HEK293 (cell line): ENCODE data around the gene PLS1.

ENCODE experiments used
- CTCF ChIA-PET: fragments of 350-600 bp; formaldehyde crosslinking; extraction: SDS; loops from one replicate; lab custom pipeline; 2021; ENCODE audit warnings: antibody characterized with exemption; lab: Yijun Ruan, JAX
- POLR2A ChIA-PET: fragments of 300-600 bp; formaldehyde crosslinking; extraction: SDS; loops from one replicate; lab custom pipeline; 2020; ENCODE audit warnings: antibody characterized with exemption, inconsistent platforms; lab: Yijun Ruan, JAX
- H3K27ac ChIP-seq: fragments of 200-500 bp; sonication (Bioruptor generic); 2 replicates; pipeline ENCODE4 v1.5.1; 2014; ENCODE audit warnings: low read depth, low read length, control low read depth, inconsistent platforms; ENCODE audit errors: extremely low read depth
- H3K36me3 ChIP-seq, 2 experiments: fragments of 200-500 bp in 1 of 2; sonication (Bioruptor generic) in 1 of 2; 1 replicate in 1 of 2; 2 replicates in 1 of 2; pipeline ENCODE4 v1.5.1; 2014 to 2017; ENCODE audit warnings: inconsistent platforms in 2 of 2, low read length in 2 of 2; ENCODE audit not compliant: control insufficient read depth in 2 of 2, insufficient read depth in 1 of 2
- H3K4me1 ChIP-seq: fragments of 200-500 bp; sonication (Bioruptor generic); 2 replicates; pipeline ENCODE4 v1.5.1; 2014; ENCODE audit warnings: mild to moderate bottlenecking, low read length, inconsistent platforms; ENCODE audit not compliant: control insufficient read depth, insufficient read depth
- H3K4me3 ChIP-seq: 2 replicates; pipeline ENCODE4 v1.5.1; 2011; ENCODE audit warnings: low read depth, mild to moderate bottlenecking, control low read depth, low read length, moderate library complexity
- H3K9me3 ChIP-seq: fragments of 200-500 bp; sonication (Bioruptor generic); 2 replicates; pipeline ENCODE4 v1.5.1; 2014; ENCODE audit warnings: low read depth, low read length, inconsistent platforms; ENCODE audit not compliant: control insufficient read depth, insufficient read depth
- GLIS2 ChIP-seq: fragments of 450-650 bp; formaldehyde crosslinking; IDR thresholded peaks from 2 replicates; pipeline ENCODE4 v1.5.1; 2016; ENCODE audit warnings: missing biosample characterization, missing genetic modification characterization
- IKZF3 ChIP-seq: fragments of 450-650 bp; IDR thresholded peaks from 2 replicates; pipeline ENCODE4 v1.5.0; 2018; ENCODE audit warnings: missing biosample characterization, mild to moderate bottlenecking, missing genetic modification characterization, moderate library complexity
- MEIS1 ChIP-seq: sonication (generic); formaldehyde crosslinking; IDR thresholded peaks from 2 replicates; pipeline ENCODE4 v1.8.1; 2022; ENCODE audit warnings: missing genetic modification reagents, mild to moderate bottlenecking, borderline replicate concordance
- RBAK ChIP-seq: fragments of 450-650 bp; formaldehyde crosslinking; IDR thresholded peaks from 2 replicates; pipeline ENCODE4 v1.5.1; 2016; ENCODE audit warnings: missing biosample characterization, missing genetic modification characterization
- SALL2 ChIP-seq: fragments of 450-650 bp; formaldehyde crosslinking; IDR thresholded peaks from 2 replicates; pipeline ENCODE4 v1.5.0; 2017; ENCODE audit warnings: missing biosample characterization, mild to moderate bottlenecking, missing genetic modification characterization, borderline replicate concordance
- SETDB1 ChIP-seq: IDR thresholded peaks from one replicate; pipeline ENCODE4 v1.6.1; 2017; ENCODE audit warnings: mild to moderate bottlenecking, low read length, moderate library complexity, mixed read lengths; ENCODE audit not compliant: insufficient read length
- TRIM28 ChIP-seq: IDR thresholded peaks from 2 replicates; pipeline ENCODE4 v1.6.1; 2011; ENCODE audit warnings: low read length, control low read depth, borderline replicate concordance
- YY1 ChIP-seq: fragments of 450-650 bp; formaldehyde crosslinking; IDR thresholded peaks from 2 replicates; pipeline ENCODE4 v1.5.1; 2018; ENCODE audit warnings: missing biosample characterization, missing genetic modification characterization
- ZBTB8A ChIP-seq: fragments of 450-650 bp; formaldehyde crosslinking; IDR thresholded peaks from 2 replicates; pipeline ENCODE4 v1.5.1; 2016; ENCODE audit warnings: missing biosample characterization, missing genetic modification characterization
- ZNF112 ChIP-seq: fragments of 450-650 bp; formaldehyde crosslinking; IDR thresholded peaks from 2 replicates; pipeline ENCODE4 v1.5.0; 2017; ENCODE audit warnings: missing biosample characterization, missing genetic modification characterization
- ZNF221 ChIP-seq: fragments of 450-650 bp; formaldehyde crosslinking; IDR thresholded peaks from 2 replicates; pipeline ENCODE4 v1.5.1; 2017; ENCODE audit warnings: missing biosample characterization, missing genetic modification characterization, borderline replicate concordance
- ZNF37A ChIP-seq: fragments of 450-650 bp; IDR thresholded peaks from 2 replicates; pipeline ENCODE4 v1.5.1; 2018; ENCODE audit warnings: missing biosample characterization, missing genetic modification characterization
- ZNF426 ChIP-seq: fragments of 450-650 bp; formaldehyde crosslinking; IDR thresholded peaks from 2 replicates; pipeline ENCODE4 v1.5.1; 2017; ENCODE audit warnings: missing biosample characterization, missing genetic modification characterization, mild to moderate bottlenecking, inconsistent platforms, moderate library complexity
- ZNF560 ChIP-seq: fragments of 450-650 bp; formaldehyde crosslinking; IDR thresholded peaks from 2 replicates; pipeline ENCODE4 v1.5.1; 2017; ENCODE audit warnings: missing biosample characterization, missing genetic modification characterization, borderline replicate concordance
- ZNF561 ChIP-seq: fragments of 450-650 bp; IDR thresholded peaks from 2 replicates; pipeline ENCODE4 v1.5.1; 2018; ENCODE audit warnings: missing biosample characterization, missing genetic modification characterization, borderline replicate concordance
- ZNF585B ChIP-seq: fragments of 450-650 bp; formaldehyde crosslinking; IDR thresholded peaks from 2 replicates; pipeline ENCODE4 v1.5.1; 2016; ENCODE audit warnings: missing biosample characterization, missing genetic modification characterization
- ZNF776 ChIP-seq: fragments of 450-650 bp; formaldehyde crosslinking; IDR thresholded peaks from 2 replicates; pipeline ENCODE4 v1.5.0; 2017; ENCODE audit warnings: missing biosample characterization, missing genetic modification characterization, borderline replicate concordance
- ZNF792 ChIP-seq: fragments of 450-650 bp; formaldehyde crosslinking; IDR thresholded peaks from 2 replicates; pipeline ENCODE4 v1.5.1; 2016; ENCODE audit warnings: missing biosample characterization, missing genetic modification characterization
- ZSCAN30 ChIP-seq: fragments of 450-650 bp; IDR thresholded peaks from 2 replicates; pipeline ENCODE4 v1.5.1; 2018; ENCODE audit warnings: missing biosample characterization, mild to moderate bottlenecking, missing genetic modification characterization, moderate library complexity
- TF ChIP-seq, protein P1 (sequence below): fragments of 450-650 bp; formaldehyde crosslinking; IDR thresholded peaks from 2 replicates; pipeline ENCODE4 v1.5.1; 2016; ENCODE audit warnings: missing biosample characterization, missing genetic modification characterization
- TF ChIP-seq, protein P2 (sequence below): fragments of 450-650 bp; formaldehyde crosslinking; conservative IDR thresholded peaks from 2 replicates; pipeline ENCODE4 v1.5.1; 2016; ENCODE audit warnings: low read depth, missing biosample characterization, missing genetic modification characterization
- TF ChIP-seq, protein P3 (sequence below): fragments of 450-650 bp; formaldehyde crosslinking; IDR thresholded peaks from 2 replicates; pipeline ENCODE4 v1.5.1; 2016; ENCODE audit warnings: missing biosample characterization, missing genetic modification characterization
- TF ChIP-seq, protein P4 (sequence below): fragments of 450-650 bp; formaldehyde crosslinking; IDR thresholded peaks from 2 replicates; pipeline ENCODE4 v1.5.1; 2017; ENCODE audit warnings: missing biosample characterization, missing genetic modification characterization
- TF ChIP-seq, protein P5 (sequence below): fragments of 450-650 bp; formaldehyde crosslinking; IDR thresholded peaks from 2 replicates; pipeline ENCODE4 v1.5.1; 2016; ENCODE audit warnings: missing biosample characterization, missing genetic modification characterization

PLS1 gene

DNA sequence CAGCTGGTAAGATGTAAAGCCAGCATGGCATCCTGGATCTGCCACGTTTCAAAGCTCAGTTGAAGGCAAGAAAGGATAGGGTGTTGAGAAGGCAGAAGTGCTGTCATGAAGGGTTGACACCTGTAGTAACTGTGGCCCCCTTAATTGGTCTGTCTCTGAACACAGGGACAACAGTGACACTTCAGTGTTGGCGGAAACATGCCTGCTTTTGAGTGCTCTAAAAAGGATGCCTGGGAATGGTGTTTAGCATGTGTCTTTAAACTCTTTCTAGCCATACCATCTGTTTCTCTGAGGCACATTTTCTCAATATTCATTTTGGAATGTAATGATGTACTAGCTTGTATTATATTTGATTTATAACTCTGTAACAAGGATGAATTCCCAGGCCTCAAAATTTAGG, 42.1 kb downstream of the PLS1 start (continued):
- TF ChIP-seq, protein P1, sequence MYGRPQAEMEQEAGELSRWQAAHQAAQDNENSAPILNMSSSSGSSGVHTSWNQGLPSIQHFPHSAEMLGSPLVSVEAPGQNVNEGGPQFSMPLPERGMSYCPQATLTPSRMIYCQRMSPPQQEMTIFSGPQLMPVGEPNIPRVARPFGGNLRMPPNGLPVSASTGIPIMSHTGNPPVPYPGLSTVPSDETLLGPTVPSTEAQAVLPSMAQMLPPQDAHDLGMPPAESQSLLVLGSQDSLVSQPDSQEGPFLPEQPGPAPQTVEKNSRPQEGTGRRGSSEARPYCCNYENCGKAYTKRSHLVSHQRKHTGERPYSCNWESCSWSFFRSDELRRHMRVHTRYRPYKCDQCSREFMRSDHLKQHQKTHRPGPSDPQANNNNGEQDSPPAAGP (tag by site-specific recombination), result no peak
- TF ChIP-seq TRIM28 (no peak), ZNF776 (tag by site-specific recombination) (no peak)
- TF ChIP-seq, protein P2, sequence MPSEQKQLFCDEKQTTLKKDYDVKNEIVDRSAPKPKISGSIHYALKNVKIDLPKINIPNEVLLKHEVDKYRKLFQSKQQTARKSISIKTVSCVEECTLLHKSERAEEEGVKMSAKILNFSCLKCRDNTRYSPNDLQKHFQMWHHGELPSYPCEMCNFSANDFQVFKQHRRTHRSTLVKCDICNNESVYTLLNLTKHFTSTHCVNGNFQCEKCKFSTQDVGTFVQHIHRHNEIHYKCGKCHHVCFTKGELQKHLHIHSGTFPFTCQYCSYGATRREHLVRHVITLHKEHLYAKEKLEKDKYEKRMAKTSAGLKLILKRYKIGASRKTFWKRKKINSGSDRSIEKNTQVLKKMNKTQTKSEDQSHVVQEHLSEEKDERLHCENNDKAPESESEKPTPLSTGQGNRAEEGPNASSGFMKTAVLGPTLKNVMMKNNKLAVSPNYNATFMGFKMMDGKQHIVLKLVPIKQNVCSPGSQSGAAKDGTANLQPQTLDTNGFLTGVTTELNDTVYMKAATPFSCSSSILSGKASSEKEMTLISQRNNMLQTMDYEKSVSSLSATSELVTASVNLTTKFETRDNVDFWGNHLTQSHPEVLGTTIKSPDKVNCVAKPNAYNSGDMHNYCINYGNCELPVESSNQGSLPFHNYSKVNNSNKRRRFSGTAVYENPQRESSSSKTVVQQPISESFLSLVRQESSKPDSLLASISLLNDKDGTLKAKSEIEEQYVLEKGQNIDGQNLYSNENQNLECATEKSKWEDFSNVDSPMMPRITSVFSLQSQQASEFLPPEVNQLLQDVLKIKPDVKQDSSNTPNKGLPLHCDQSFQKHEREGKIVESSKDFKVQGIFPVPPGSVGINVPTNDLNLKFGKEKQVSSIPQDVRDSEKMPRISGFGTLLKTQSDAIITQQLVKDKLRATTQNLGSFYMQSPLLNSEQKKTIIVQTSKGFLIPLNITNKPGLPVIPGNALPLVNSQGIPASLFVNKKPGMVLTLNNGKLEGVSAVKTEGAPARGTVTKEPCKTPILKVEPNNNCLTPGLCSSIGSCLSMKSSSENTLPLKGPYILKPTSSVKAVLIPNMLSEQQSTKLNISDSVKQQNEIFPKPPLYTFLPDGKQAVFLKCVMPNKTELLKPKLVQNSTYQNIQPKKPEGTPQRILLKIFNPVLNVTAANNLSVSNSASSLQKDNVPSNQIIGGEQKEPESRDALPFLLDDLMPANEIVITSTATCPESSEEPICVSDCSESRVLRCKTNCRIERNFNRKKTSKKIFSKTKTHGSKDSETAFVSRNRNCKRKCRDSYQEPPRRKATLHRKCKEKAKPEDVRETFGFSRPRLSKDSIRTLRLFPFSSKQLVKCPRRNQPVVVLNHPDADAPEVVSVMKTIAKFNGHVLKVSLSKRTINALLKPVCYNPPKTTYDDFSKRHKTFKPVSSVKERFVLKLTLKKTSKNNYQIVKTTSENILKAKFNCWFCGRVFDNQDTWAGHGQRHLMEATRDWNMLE (tag by site-specific recombination), result no peak
- TF ChIP-seq, all 188 proteins: peak for 0

DNA sequence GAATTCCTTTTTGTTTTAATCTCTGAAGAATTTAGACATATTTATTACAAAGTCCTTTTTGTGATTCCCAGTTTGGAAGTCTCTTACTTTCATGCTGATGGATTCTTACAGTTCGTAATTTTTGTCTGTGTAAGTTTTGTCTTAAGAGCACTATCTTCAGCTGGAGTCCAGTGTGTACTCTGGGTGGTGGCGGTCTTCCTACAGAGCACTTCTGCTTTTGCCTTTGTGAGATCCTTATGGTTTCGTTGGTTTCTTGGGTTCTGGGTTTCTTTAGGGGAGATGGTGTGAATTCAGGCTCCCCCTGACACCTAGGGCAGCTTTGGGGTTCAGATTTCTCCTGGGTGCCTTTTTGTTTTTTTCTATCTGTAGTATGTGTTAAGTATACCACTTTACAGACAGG, 45.3 kb downstream of the PLS1 start:
- H3K27ac ChIP-seq, result no peak overlapping the region
- POLR2A ChIA-PET, result no interaction called here
- H3K4me3 ChIP-seq, result no peak overlapping the region
- H3K4me1 ChIP-seq, result 0 out of 2 replicates have a peak, but pooled peaks cover 2% of the 10 kb centered on the region
- no peaks in the 10 kb centered on the region for H3K9me3 ChIP-seq
- no peaks in the 10 kb centered on the region for H3K36me3 ChIP-seq
- CTCF ChIA-PET, result interaction anchor here (0.6 kb wide), 1 partner anchor 242 kb away, joined by 3 read pairs; no protein-coding TSS in a partner anchor
- TF ChIP-seq IKZF3 (tag by site-specific recombination) (no peak), ZNF792 (tag by site-specific recombination) (no peak), ZNF585B (no peak), MEIS1 (CRISPR knock-in tag) (no peak), ZNF560 (no peak), ZNF112 (tag by site-specific recombination) (no peak)
- TF ChIP-seq, protein P3, sequence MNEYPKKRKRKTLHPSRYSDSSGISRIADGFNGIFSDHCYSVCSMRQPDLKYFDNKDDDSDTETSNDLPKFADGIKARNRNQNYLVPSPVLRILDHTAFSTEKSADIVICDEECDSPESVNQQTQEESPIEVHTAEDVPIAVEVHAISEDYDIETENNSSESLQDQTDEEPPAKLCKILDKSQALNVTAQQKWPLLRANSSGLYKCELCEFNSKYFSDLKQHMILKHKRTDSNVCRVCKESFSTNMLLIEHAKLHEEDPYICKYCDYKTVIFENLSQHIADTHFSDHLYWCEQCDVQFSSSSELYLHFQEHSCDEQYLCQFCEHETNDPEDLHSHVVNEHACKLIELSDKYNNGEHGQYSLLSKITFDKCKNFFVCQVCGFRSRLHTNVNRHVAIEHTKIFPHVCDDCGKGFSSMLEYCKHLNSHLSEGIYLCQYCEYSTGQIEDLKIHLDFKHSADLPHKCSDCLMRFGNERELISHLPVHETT (tag by site-specific recombination), result no peak
- TF ChIP-seq, protein P4, sequence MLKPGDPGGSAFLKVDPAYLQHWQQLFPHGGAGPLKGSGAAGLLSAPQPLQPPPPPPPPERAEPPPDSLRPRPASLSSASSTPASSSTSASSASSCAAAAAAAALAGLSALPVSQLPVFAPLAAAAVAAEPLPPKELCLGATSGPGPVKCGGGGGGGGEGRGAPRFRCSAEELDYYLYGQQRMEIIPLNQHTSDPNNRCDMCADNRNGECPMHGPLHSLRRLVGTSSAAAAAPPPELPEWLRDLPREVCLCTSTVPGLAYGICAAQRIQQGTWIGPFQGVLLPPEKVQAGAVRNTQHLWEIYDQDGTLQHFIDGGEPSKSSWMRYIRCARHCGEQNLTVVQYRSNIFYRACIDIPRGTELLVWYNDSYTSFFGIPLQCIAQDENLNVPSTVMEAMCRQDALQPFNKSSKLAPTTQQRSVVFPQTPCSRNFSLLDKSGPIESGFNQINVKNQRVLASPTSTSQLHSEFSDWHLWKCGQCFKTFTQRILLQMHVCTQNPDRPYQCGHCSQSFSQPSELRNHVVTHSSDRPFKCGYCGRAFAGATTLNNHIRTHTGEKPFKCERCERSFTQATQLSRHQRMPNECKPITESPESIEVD (tag by site-specific recombination), result no peak

DNA sequence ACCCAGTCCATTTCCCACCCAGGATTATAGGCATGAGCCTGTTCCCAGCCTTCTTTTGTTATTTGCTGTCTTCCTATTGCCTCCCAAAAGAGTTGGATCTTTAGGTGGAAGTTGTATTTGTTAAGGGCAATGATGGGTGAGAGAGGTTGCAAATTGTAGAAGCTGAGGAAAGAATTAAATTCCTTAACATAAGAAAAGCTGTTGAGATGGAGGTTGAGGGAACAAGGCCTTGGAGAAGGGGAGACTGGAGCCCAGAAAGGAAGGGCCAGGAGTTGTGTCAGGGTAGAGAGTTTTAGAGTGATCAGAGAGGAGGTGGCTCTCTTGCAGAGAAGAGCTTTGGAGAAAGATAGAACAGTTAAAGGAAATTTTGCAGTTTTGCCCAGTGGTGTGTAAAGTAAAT, 46.8 kb downstream of the PLS1 start:
- Histone ChIP-seq H3K4me3 (no peak overlapping the region), H3K9me3 (no peaks in the 10 kb centered on the region), H3K36me3 (no peaks in the 10 kb centered on the region), H3K27ac (no peak overlapping the region), H3K4me1 (0 out of 2 replicates have a peak, but pooled peaks cover 2% of the 10 kb centered on the region)
- POLR2A ChIA-PET, result no interaction called here
- CTCF ChIA-PET, result no interaction called here
- TF ChIP-seq, protein P5, sequence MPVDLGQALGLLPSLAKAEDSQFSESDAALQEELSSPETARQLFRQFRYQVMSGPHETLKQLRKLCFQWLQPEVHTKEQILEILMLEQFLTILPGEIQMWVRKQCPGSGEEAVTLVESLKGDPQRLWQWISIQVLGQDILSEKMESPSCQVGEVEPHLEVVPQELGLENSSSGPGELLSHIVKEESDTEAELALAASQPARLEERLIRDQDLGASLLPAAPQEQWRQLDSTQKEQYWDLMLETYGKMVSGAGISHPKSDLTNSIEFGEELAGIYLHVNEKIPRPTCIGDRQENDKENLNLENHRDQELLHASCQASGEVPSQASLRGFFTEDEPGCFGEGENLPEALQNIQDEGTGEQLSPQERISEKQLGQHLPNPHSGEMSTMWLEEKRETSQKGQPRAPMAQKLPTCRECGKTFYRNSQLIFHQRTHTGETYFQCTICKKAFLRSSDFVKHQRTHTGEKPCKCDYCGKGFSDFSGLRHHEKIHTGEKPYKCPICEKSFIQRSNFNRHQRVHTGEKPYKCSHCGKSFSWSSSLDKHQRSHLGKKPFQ (tag by site-specific recombination), result no peak
- TF ChIP-seq ZNF37A, result no peak
- no peak for TF ChIP-seq ZNF221 (tag by site-specific recombination)
- no peak for TF ChIP-seq ZNF426 (tag by site-specific recombination)
- no peak for TF ChIP-seq YY1 (tag by site-specific recombination)
- TF ChIP-seq ZSCAN30 (tag by site-specific recombination), result no peak
- TF ChIP-seq ZNF561, result no peak
- no peak for TF ChIP-seq ZBTB8A
- no peak for TF ChIP-seq SALL2 (tag by site-specific recombination)
- no peak for TF ChIP-seq GLIS2 (tag by site-specific recombination)
- TF ChIP-seq RBAK (tag by site-specific recombination), result no peak
- no peak for TF ChIP-seq SETDB1
